CD4-positive, alpha-beta T cell treated with Interleukin-4 for 1 hour (primary cell): ENCODE data around the gene MPIG6B.

Source experiments
- DNase-seq, 2 donors: peaks; one replicate each; pipeline ENCODE4 v3.0.0-alpha.2; 2020 to 2022

MPIG6B gene

GRCh38 chr6:31769684-31770371, 46.7 kb downstream of the MPIG6B start:
- DNase-seq, result peak; percentile 86

- DNase-seq, result no peak
Measured at GRCh38 chr6:31770860-31771259, 47.7 kb downstream of the MPIG6B start.

- no peak for DNase-seq
Measured at GRCh38 chr6:31771992-31772358, 48.8 kb downstream of the MPIG6B start.

- no peak for DNase-seq
Measured at GRCh38 chr6:31775184-31775583, 52.0 kb downstream of the MPIG6B start.

GRCh38 chr6:31775633-31776484, 52.7 kb downstream of the MPIG6B start:
- DNase-seq, result no peak
